GM19452 (cell line): ENCODE data around the gene AMOT.
"Not testable (repeated sequence)": the region's sequence is repeated elsewhere in the genome, so short reads cannot be mapped to it uniquely, and the experiment has no call there.

Experiments used
- ATAC-seq: cut with Tn5 transposase; IDR thresholded peaks from one replicate; pipeline ENCODE4 v1.9.1; 2021; ENCODE audit not compliant: unreplicated experiment

AMOT gene

GRCh38 chrX:112840382-112841113 is at the start of gene AMOT:
AMOT (minus strand) TSS chrX:112840831; CDS start chrX:112823126, 17,705 bp downstream.
- ATAC-seq: peak; percentile 52

GRCh38 chrX:112889400-112889799 is 48.8 kb upstream of the AMOT start:
- no peak for ATAC-seq

DNA sequence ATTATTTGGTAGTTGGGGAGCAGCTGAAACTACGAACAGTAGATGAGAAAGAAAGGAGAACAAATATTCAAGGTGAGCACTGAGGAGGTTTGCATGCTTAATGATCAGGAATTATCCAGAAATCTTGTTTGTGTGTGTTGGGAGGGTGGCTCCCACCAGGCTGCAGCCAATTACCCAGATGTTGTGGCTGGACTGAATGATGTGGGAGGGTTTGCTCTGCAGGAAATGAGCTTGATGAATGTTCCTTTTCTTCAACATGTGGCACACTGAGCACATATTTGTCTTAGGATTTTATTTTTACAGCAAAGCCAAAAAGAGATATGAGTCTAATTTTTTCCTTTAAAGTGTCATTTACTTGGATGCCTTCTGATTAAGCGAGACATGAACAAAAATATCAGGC is 48.3 kb upstream of the AMOT start:
- ATAC-seq: no peak

DNA sequence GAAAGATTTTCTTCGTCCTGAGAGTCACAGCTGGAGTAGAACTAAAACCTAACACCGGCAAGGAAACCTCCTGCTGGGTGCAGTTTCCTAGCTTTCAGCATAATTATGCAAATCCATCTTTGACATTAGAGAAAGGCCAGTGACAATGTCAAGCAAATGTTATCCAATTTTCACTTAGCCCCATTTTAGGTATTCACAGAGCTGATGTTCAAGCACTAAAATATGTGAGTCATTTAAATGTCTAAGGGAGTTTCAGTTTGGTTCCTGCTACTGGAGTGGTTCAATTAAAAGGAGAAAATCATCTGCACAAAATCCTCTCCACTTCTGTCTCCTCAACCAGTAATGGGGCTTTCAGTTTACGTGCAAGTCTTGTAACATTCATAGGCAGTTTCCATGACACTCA is 37.1 kb upstream of the AMOT start:
- no peak for ATAC-seq

GRCh38 chrX:112874614-112875013 is 34.0 kb upstream of the AMOT start:
- no peak for ATAC-seq

GRCh38 chrX:112874175-112874574 is 33.5 kb upstream of the AMOT start:
- no peak for ATAC-seq

DNA sequence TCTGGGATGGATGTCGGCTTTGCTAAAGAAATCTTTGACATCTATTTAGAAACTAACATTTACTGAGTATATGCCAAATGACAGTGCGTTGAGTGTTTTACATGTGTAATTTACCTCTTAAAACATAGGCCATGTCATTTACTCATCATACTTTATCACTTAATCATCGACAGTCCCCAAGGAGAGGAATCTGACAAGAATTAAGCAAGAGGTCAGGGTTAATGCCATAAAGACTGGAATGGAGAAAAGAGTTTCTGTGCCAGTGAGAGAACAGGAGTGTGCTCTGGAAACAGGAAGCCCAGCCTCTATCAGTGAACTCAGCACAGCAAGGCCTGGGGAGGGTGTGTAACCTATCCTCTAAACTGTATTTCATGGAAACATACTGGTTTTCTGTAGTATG is 28.0 kb upstream of the AMOT start:
- ATAC-seq: no peak

DNA sequence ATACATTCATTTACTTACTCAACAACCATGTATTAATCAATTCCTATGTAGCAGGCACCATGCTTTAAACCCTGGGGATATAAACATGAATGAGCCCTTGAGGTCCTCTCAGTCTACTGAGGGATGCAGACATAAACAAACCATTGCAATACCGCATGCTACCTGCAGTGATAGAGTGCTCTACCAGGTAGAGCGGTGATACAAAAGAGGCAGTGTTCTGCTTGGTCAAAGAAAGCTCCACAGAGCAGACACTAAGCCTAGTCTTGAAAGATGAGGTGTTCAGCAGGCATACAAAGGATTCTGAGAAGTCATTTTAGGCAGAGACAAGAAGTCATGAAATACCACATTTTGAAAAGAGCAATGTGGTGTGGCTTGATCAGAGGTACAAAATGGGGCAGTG is 26.9 kb upstream of the AMOT start:
- peak; percentile 66 for ATAC-seq

- no peak for ATAC-seq
Observed at GRCh38 chrX:112866175-112866574, 25.5 kb upstream of the AMOT start.

GRCh38 chrX:112865464-112866025 is 24.9 kb upstream of the AMOT start:
- no peak for ATAC-seq

DNA sequence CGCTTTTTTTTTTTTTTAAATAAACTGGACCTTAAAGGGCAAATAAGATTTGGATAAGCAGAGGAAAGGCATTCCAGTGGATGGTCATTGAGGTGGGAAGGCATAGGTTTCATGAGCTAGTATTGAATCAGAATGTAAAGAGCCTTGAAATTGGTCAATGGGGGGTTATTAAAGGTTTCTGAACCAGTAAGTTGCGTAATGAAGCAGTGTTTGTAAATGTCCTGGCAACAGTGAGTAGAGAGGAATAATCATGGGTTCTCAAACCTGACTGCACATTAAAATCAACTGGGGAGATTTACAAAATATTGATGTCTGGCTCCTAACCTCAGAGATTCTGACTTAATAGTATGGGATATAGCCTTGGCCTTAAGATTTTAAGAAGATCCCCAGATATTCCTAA is 23.2 kb upstream of the AMOT start:
- no peak for ATAC-seq

GRCh38 chrX:112857478-112857878 is 16.8 kb upstream of the AMOT start:
- peak; percentile 98 for ATAC-seq

DNA sequence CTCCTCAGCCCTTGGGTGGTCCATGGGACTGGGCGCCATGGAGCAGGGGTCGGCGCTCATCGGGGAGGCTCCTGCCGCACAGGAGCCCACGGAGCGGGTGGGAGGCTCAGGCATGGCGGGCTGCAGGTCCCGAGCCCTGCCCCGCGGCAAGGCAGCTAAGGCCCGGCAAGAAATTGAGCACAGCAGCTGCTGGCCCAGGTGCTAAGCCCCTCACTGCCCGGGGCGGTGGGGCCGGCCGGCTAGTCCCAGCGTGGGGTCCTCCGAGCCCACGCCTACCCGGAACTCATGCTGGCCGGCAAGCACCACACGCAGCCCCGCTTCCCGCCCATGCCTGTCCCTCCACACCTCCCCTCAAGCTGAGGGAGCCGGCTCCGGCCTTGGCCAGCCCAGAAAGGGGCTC is 14.3 kb upstream of the AMOT start:
- ATAC-seq: not testable (repeated sequence)

DNA sequence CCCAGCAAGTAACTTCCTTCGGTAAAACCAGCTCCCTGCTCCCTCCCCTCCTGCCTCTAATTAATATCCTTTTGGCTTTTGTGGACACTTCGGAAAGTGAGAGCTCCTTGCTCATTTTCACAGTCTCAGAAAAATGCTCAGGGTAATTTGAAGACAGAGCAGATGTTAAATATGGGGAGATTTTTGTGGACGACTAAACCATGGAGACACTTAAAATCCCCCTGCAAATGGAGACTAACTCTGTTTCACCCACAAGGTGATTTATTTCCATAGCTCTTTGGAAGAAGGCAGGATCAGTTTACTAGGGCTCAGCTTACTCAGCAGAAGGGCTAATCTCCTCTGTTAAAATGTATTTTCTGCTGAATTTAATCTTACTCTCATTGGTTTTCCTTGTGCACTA is 12.2 kb upstream of the AMOT start:
- no peak for ATAC-seq

DNA sequence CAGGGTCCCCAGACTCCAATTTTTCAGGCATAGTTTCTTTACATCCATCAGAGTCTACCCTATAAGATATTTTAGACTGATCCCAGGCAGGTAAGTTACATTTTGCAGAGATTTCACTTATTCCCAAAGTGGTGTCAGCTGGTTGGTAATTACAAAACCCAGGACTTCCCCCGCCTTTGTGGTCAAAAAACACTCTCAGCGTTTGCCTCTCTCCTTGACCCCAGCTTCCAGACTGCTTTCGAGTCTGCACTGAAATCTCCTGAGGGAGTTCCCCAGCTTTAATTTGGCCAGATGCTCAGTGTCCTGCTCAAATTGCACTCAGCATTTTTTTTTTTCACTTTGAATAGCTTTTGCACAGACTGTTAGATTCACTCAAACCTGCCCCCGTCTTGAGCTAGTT is 11.2 kb upstream of the AMOT start:
- ATAC-seq: peak; percentile 65

- ATAC-seq: peak; percentile 80
Observed at GRCh38 chrX:112851161-112851779, 10.6 kb upstream of the AMOT start.

- no peak for ATAC-seq
Observed at GRCh38 chrX:112849016-112849415, 8.4 kb upstream of the AMOT start.

GRCh38 chrX:112846782-112847181 is 6.2 kb upstream of the AMOT start:
- no peak for ATAC-seq

GRCh38 chrX:112846187-112846586 is 5.6 kb upstream of the AMOT start:
- no peak for ATAC-seq

DNA sequence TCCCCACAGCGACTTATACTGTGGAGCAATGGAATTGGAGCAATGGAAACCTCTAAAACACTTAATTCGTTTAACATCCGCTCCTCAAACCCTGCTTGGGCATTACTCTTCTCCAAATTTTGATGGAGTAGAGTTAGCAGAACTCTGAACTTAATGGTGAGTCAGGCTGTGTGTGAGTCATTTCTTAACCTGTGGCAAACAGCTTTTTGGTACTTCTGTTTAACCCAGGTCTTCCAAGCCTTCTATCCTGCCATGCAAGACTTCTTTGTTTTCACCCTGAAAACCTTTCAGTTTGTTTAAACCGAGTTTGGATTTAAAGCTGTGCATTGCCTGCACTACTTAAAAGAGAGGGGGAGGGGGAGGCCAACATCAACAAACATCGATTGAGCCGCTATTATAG is 3.6 kb upstream of the AMOT start:
- ATAC-seq: no peak

GRCh38 chrX:112841820-112842157 is 1.2 kb upstream of the AMOT start:
- no peak for ATAC-seq

DNA sequence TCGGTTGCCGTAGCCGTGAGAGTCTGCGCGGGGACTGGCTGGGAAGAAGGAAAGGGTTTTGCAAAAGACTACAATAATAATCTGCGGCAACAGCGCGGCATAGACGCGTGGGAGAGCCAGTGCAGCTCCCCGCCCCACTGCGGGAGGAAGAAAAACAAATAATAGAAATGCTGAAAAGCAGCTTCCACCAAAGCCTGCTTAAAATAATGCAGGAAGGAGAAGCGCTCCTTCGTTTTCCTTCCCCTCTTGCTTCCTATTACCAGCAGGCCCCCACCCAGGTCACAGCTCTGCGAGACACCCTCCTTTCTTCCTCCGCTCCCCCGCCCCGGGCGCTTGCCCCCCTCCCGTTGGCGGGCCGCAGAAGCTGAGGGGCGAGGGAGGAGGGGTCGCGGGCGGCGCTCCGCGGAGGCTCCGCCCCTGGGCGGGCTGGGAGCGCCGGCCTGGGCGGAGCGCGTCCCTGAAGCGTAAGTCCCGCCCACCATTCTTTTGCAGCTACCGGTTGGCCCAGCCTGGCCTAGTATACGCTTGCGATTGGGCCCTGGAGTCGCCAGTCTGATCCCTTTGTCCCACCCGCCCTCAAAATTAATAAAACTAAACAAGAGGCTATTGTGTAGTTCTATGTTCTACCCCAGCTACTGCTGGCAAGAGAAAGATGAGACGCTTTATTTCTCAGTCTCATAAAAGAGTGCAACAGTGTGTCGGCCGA is 636 bp upstream of the AMOT start:
- peak; percentile 98 for ATAC-seq
